Mesendoderm (in vitro differentiated cells): ENCODE data around the gene EPB41L2.

Source experiments
- DNase-seq: peaks from one replicate; pipeline ENCODE4 v3.0.0; 2013
- H2AK5ac ChIP-seq: 2 replicates; pipeline ENCODE4 v1.6.1; 2013; ENCODE audit warnings: low read length, inconsistent platforms
- H2BK120ac ChIP-seq: 2 replicates; pipeline ENCODE4 v1.6.1; 2013; ENCODE audit warnings: low read depth, mild to moderate bottlenecking, low read length, moderate library complexity, mixed read lengths
- H2BK15ac ChIP-seq: replicated peaks from 2 replicates; pipeline ENCODE4 v1.6.1; 2013; ENCODE audit warnings: low read depth, mild to moderate bottlenecking, moderate library complexity
- H2BK5ac ChIP-seq: 2 replicates; pipeline ENCODE4 v1.6.1; 2013; ENCODE audit warnings: low read length, inconsistent platforms
- H3K18ac ChIP-seq: 2 replicates; pipeline ENCODE4 v1.6.1; 2013; ENCODE audit warnings: mild to moderate bottlenecking, low read length, mixed read lengths
- H3K23ac ChIP-seq: one replicate; pipeline ENCODE4 v1.6.1; 2013; ENCODE audit warnings: low read length
- H3K27ac ChIP-seq: 2 replicates; pipeline ENCODE4 v1.5.1; 2013; ENCODE audit warnings: low read depth, mild to moderate bottlenecking, inconsistent platforms, low read length, moderate library complexity
- H3K27me3 ChIP-seq: 2 replicates; pipeline ENCODE4 v1.6.1; 2013; ENCODE audit warnings: low read length, control low read depth, mild to moderate bottlenecking, inconsistent platforms; ENCODE audit not compliant: insufficient read depth, poor library complexity
- H3K36me3 ChIP-seq: 2 replicates; pipeline ENCODE4 v1.6.1; 2013; ENCODE audit warnings: low read length, inconsistent platforms; ENCODE audit not compliant: control insufficient read depth, insufficient read depth
- H3K4ac ChIP-seq: one replicate; pipeline ENCODE4 v1.6.1; 2013; ENCODE audit warnings: low read depth, mild to moderate bottlenecking, low read length, moderate library complexity
- H3K4me1 ChIP-seq: 2 replicates; pipeline ENCODE4 v1.6.1; 2013; ENCODE audit warnings: low read depth, low read length, inconsistent platforms; ENCODE audit not compliant: control insufficient read depth
- H3K4me2 ChIP-seq: 2 replicates; pipeline ENCODE4 v1.6.1; 2013; ENCODE audit warnings: low read length
- H3K4me3 ChIP-seq: 2 replicates; pipeline ENCODE4 v1.5.1; 2013; ENCODE audit warnings: mild to moderate bottlenecking, low read length
- H3K56ac ChIP-seq: one replicate; pipeline ENCODE4 v1.6.1; 2013; ENCODE audit warnings: low read length
- H3K79me1 ChIP-seq: 2 replicates; pipeline ENCODE4 v1.6.1; 2013; ENCODE audit warnings: low read length, inconsistent platforms
- H3K79me2 ChIP-seq: 2 replicates; pipeline ENCODE4 v1.6.1; 2013; ENCODE audit warnings: mild to moderate bottlenecking, low read length; ENCODE audit not compliant: control insufficient read depth, insufficient read depth
- H3K9ac ChIP-seq: 2 replicates; pipeline ENCODE4 v1.6.1; 2013; ENCODE audit warnings: low read length, inconsistent platforms
- H4K5ac ChIP-seq: one replicate; pipeline ENCODE4 v1.6.1; 2013; ENCODE audit warnings: low read length
- H4K8ac ChIP-seq: one replicate; pipeline ENCODE4 v1.6.1; 2013; ENCODE audit warnings: low read depth, mild to moderate bottlenecking, control low read depth, low read length, moderate library complexity
- WGBS: extraction: QIAGEN DNeasy Blood & Tissue Kit; methylation state at CpG from one replicate; pipeline ENCODE4 v1.1.7; 2013; ENCODE audit warnings: low lambda C conversion rate, missing lambda C conversion rate; ENCODE audit not compliant: insufficient coverage; ENCODE audit errors: extremely low coverage; 5-methylcytosine and 5-hydroxymethylcytosine counted together

The EPB41L2 gene

DNA sequence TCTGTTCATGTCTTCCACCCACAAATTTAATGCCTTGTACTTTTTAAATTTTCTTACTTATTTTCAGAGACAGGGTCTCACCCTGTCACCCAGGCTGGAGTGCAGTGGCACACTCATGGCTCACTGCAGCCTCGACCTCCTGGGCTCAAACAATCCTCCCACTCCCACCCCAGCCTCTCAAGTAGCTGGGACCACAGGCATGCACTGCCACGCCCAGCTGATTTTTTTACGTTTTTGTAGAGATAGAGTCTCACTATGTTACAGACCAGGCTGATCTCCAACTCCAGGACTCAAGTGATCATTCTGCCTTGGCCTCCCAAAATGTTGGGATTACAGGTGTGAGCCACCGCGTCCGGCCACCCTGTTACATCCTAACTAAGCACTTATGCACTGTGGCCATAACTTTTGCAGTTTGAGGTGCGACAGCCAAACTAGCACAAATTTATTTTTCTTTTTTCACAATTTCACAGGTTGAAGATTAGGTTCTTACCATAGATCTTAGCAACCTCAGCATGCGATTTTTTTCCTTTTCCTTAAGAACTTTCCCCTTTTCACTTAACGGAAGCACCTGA lies 92.1 kb downstream of the EPB41L2 start:
- H4K5ac ChIP-seq = no peak overlapping the region
- H3K23ac ChIP-seq = no peak overlapping the region
- H2BK5ac ChIP-seq = no peak overlapping the region
- no peak overlapping the region for H2BK120ac ChIP-seq
- no peaks in the 10 kb centered on the region for H3K27me3 ChIP-seq
- no peak for DNase-seq
- no peak overlapping the region for H4K8ac ChIP-seq
- peaks cover 14% of the 10 kb centered on the region for H3K79me1 ChIP-seq
- WGBS = no CpG with 5 or more reads among the region's 9 CpGs
- H3K9ac ChIP-seq = no peak overlapping the region
- no peaks in the 10 kb centered on the region for H3K36me3 ChIP-seq
- no peak overlapping the region for H3K4me2 ChIP-seq
- H2BK15ac ChIP-seq = no peak overlapping the region
- H3K4me1 ChIP-seq = peaks cover 12% of the 10 kb centered on the region
- H3K27ac ChIP-seq = no peak overlapping the region
- peaks cover 17% of the 10 kb centered on the region for H3K79me2 ChIP-seq
- no peak overlapping the region for H2AK5ac ChIP-seq
- H3K18ac ChIP-seq = no peak overlapping the region
- no peak overlapping the region for H3K56ac ChIP-seq
- no peak overlapping the region for H3K4me3 ChIP-seq
- H3K4ac ChIP-seq = no peak overlapping the region

GRCh38 chr6:130969791-130970491 lies 93.1 kb downstream of the EPB41L2 start:
- no CpG with 5 or more reads among the region's 8 CpGs for WGBS
- Histone ChIP-seq H3K79me2 (peaks cover 20% of the 10 kb centered on the region), H3K4me2 (no peak overlapping the region), H3K56ac (no peak overlapping the region), H2AK5ac (no peak overlapping the region), H4K5ac (no peak overlapping the region), H3K27me3 (no peaks in the 10 kb centered on the region), H3K36me3 (no peaks in the 10 kb centered on the region), H3K4ac (no peak overlapping the region), H3K23ac (no peak overlapping the region), H3K79me1 (peaks cover 15% of the 10 kb centered on the region), H3K27ac (no peak overlapping the region), H3K9ac (no peak overlapping the region), H2BK15ac (no peak overlapping the region), H2BK5ac (no peak overlapping the region), H3K4me3 (no peak overlapping the region), H2BK120ac (no peak overlapping the region), H4K8ac (no peak overlapping the region), H3K18ac (peak overlapping the region; percentile 68), H3K4me1 (peaks cover 12% of the 10 kb centered on the region)
- no peak for DNase-seq

GRCh38 chr6:130969166-130969565 lies 93.9 kb downstream of the EPB41L2 start:
- peaks cover 12% of the 10 kb centered on the region for H3K4me1 ChIP-seq
- no peak overlapping the region for H3K23ac ChIP-seq
- no peak overlapping the region for H3K4me3 ChIP-seq
- H2BK120ac ChIP-seq = no peak overlapping the region
- H3K4ac ChIP-seq = no peak overlapping the region
- H3K9ac ChIP-seq = no peak overlapping the region
- H3K27ac ChIP-seq = no peak overlapping the region
- no peak overlapping the region for H2AK5ac ChIP-seq
- H3K79me1 ChIP-seq = peaks cover 19% of the 10 kb centered on the region
- H4K8ac ChIP-seq = no peak overlapping the region
- no peak overlapping the region for H3K4me2 ChIP-seq
- H2BK15ac ChIP-seq = no peak overlapping the region
- no peak overlapping the region for H4K5ac ChIP-seq
- H3K36me3 ChIP-seq = no peaks in the 10 kb centered on the region
- WGBS = no CpG with 5 or more reads among the region's 4 CpGs
- H3K27me3 ChIP-seq = no peaks in the 10 kb centered on the region
- H3K18ac ChIP-seq = no peak overlapping the region
- peaks cover 25% of the 10 kb centered on the region for H3K79me2 ChIP-seq
- H3K56ac ChIP-seq = no peak overlapping the region
- no peak overlapping the region for H2BK5ac ChIP-seq
- DNase-seq = no peak

DNA sequence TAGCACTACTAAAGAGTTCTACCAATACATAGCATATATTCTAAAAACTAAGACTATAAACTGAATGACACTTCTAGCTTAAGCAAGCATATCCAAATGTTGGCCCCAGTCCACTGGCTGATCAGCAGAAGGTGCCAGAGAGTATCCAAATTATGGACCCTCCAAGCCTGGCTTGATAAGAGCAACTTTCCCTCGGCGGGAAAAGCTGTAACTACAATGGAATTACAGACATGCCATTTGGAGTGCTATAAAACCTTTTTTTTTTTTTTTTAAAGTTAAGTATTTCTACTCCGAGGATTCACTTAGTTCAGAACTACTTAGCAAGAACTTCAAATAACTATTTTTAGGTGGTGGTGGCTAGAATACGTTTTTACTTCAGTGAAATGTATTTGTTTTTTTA lies 94.6 kb downstream of the EPB41L2 start:
- WGBS = no CpG with 5 or more reads among the region's 4 CpGs
- DNase-seq = peak; percentile 63
- Histone ChIP-seq H4K8ac (no peak overlapping the region), H3K36me3 (no peaks in the 10 kb centered on the region), H3K4me2 (no peak overlapping the region), H3K4ac (no peak overlapping the region), H3K56ac (no peak overlapping the region), H2BK5ac (no peak overlapping the region), H3K23ac (no peak overlapping the region), H3K79me1 (peaks cover 19% of the 10 kb centered on the region), H4K5ac (no peak overlapping the region), H3K4me1 (peaks cover 9% of the 10 kb centered on the region), H3K9ac (no peak overlapping the region), H3K27ac (no peak overlapping the region), H2BK120ac (no peak overlapping the region), H3K18ac (no peak overlapping the region), H3K79me2 (peaks cover 26% of the 10 kb centered on the region), H3K27me3 (no peaks in the 10 kb centered on the region), H3K4me3 (no peak overlapping the region), H2AK5ac (no peak overlapping the region), H2BK15ac (no peak overlapping the region)

DNA sequence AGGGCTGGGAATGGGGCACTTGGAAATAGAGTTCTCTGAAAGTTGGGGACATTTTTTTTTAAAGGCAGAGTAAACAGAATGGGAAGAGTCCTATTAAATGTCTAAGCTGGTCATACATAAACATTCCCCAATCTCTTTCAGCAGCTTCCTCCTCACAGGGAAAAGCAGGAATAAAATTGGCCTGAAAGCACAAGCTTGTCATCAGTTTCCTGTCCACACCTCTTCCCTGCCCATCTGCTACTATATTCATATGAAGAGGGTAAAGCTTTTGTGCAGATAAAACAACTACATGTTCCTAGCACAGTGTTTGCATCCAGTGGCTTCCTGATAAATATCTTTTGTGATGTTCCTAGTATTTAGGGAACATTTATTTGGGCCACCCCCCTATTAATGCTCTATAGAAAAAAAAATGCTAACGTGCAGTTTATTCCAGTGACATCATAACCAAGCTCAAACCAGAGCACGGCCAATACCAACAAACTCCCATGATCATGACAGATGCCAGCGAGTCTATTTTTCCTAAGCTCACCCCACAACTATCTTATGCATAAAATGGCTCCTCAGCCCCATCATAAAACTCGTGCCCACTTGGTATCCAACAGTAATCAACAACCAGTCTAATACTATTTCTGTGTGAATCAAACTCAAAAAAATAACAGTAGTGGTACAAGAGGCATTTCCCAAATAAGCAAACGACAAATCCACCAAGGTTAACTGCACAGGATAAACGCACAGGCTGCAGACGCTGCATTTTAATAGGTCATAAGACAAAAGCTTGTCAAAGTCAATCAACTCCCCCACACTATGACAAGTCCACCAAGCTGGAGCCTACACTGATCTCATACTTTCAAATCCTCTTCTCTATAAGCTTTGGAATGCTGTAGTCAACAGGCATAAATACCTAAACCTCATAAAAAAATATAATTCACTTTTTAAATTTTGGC lies 95.3 kb downstream of the EPB41L2 start:
- Histone ChIP-seq H3K27ac (no peak overlapping the region), H3K36me3 (no peaks in the 10 kb centered on the region), H3K4ac (no peak overlapping the region), H2BK120ac (no peak overlapping the region), H2BK5ac (no peak overlapping the region), H4K5ac (no peak overlapping the region), H3K56ac (no peak overlapping the region), H3K4me1 (peaks cover 9% of the 10 kb centered on the region), H2AK5ac (no peak overlapping the region), H4K8ac (no peak overlapping the region), H3K4me2 (no peak overlapping the region), H2BK15ac (no peak overlapping the region), H3K18ac (no peak overlapping the region), H3K9ac (no peak overlapping the region), H3K4me3 (no peak overlapping the region), H3K79me1 (peaks cover 20% of the 10 kb centered on the region), H3K23ac (no peak overlapping the region), H3K27me3 (no peaks in the 10 kb centered on the region), H3K79me2 (peaks cover 26% of the 10 kb centered on the region)
- no CpG with 5 or more reads among the region's 7 CpGs for WGBS
- DNase-seq = no peak
